Right lobe of liver (tissue), 4 donors: Measurements from ENCODE around the gene AGT.

Experiments
- CTCF ChIP-seq, 4 donors: fragments of 200-600 bp in 3 of 4; fragments of 450-650 bp in 1 of 4; IDR thresholded peaks; one replicate each; pipeline versions ENCODE4 v1.5.1 to v1.8.0; 2016 to 2022; ENCODE audit warnings: antibody characterized with exemption in 4 of 4, mild to moderate bottlenecking in 2 of 4
- POLR2A ChIP-seq: fragments of 450-650 bp; IDR thresholded peaks from one replicate; pipeline ENCODE4 v1.6.1; 2017; ENCODE audit warnings: antibody characterized with exemption, mild to moderate bottlenecking
- donor health status: DM: no; HTN: no; CAD: no.
- donor health status: DM: no; HTN: no; CAD: no.
- donor health status: DM: no; HTN: yes; CAD: no.

GRCh38 chr1:230706887-230707731 lies 6.8 kb downstream of the AGT start:
- TF ChIP-seq POLR2A, result no peak
- TF ChIP-seq CTCF (IDR thresholded peaks at IDR 0.05), result no peak
